Spleen (tissue), 11 donors: ENCODE data around the gene ETNK2. TPM values are rescaled to one million over a fixed set of nuclear protein-coding genes. Genes with fewer than 3 reads are reported as not detected.

Source experiments
- DNase-seq: peaks from one replicate; pipeline ENCODE4 v3.0.0-alpha.2; 2020
- H3K27ac ChIP-seq, 8 donors: fragments of 200-600 bp; sonication (generic) in 7 of 8; 1 replicate in 4 of 8; 2 replicates in 4 of 8; pipeline versions ENCODE4 v1.5.0 to v1.8.0; 2016 to 2021; ENCODE audit warnings: inconsistent platforms in 4 of 8, mild to moderate bottlenecking in 4 of 8, moderate library complexity in 1 of 8
- H3K27me3 ChIP-seq, 7 donors: fragments of 200-600 bp; sonication (generic) in 6 of 7; replicated peaks in 1 of 7; 1 replicate in 4 of 7; 2 replicates in 3 of 7; pipeline versions ENCODE4 v1.5.0 to v1.8.0; 2016 to 2021; ENCODE audit warnings: inconsistent platforms in 3 of 7, mild to moderate bottlenecking in 1 of 7
- H3K36me3 ChIP-seq, 6 donors: fragments of 200-600 bp; sonication (generic) in 5 of 6; 1 replicate in 4 of 6; 2 replicates in 2 of 6; pipeline versions ENCODE4 v1.5.0 to v1.8.0; 2016 to 2021; ENCODE audit warnings: inconsistent platforms in 2 of 6
- H3K4me1 ChIP-seq, 6 donors: fragments of 200-600 bp; sonication (generic) in 5 of 6; 1 replicate in 3 of 6; 2 replicates in 3 of 6; pipeline versions ENCODE4 v1.5.0 to v1.8.0; 2016 to 2021; ENCODE audit warnings: inconsistent platforms in 3 of 6
- H3K4me3 ChIP-seq, 8 donors: fragments of 200-600 bp; sonication (generic) in 7 of 8; 1 replicate in 4 of 8; 2 replicates in 4 of 8; pipeline versions ENCODE4 v1.5.0 to v1.8.0; 2016 to 2021; ENCODE audit warnings: inconsistent platforms in 4 of 8, mild to moderate bottlenecking in 4 of 8, moderate library complexity in 2 of 8
- H3K9me3 ChIP-seq, 8 donors: fragments of 200-600 bp; sonication (generic) in 7 of 8; 1 replicate in 4 of 8; 2 replicates in 4 of 8; pipeline versions ENCODE4 v1.5.0 to v1.8.0; 2016 to 2021; ENCODE audit warnings: inconsistent platforms in 4 of 8
- POLR2A ChIP-seq, 3 donors: fragments of 450-650 bp; IDR thresholded peaks; one replicate each; pipeline ENCODE4 v1.5.1; 2017; ENCODE audit warnings: antibody characterized with exemption in 3 of 3, mild to moderate bottlenecking in 1 of 3
- POLR2AphosphoS5 ChIP-seq, 3 donors: sonication (generic); formaldehyde crosslinking; IDR thresholded peaks; one replicate each; pipeline ENCODE4 v1.5.1; 2017; ENCODE audit warnings: antibody characterized with exemption in 3 of 3
- WGBS, 5 donors: extraction: QIAGEN DNeasy Blood & Tissue Kit in 3 of 5; methylation state at CpG; one replicate each; pipeline versions ENCODE4 v1.1.5 to v1.1.7; 2013 to 2018; 5-methylcytosine and 5-hydroxymethylcytosine counted together
- intact Hi-C: fragments of 100-400 bp; cut with DNase I; formaldehyde crosslinking; loops from one replicate; pipeline ENCODE4 v1.15.0; 2023; ENCODE audit warnings: low total_unique reads
- polyA plus RNA-seq, 3 donors: library from polyadenylated mRNA; stranded (reverse); fragments of 200-250 nt; gene quantifications; one replicate each; pipeline ENCODE4 v1.2.1, GENCODE V29; 2013
- total RNA-seq, 7 donors: library from RNA; depleted of rRNA in 3 of 7; stranded (reverse); fragments of >200 nt in 3 of 7; fragmentation: NEBNext Ultra II Directional in 4 of 7; extraction: Animal tissue kit (Norgen Biotek cat#: 25700) in 4 of 7; gene quantifications; one replicate each; pipeline versions ENCODE4 v1.1.0 to v1.2.1, GENCODE V29; 2016 to 2021
- TF ChIP-seq, protein P1 (sequence below), 11 experiments: fragments of 200-600 bp in 7 of 11; fragments of 450-650 bp in 4 of 11; sonication (generic) in 4 of 11; IDR thresholded peaks in 8 of 11; conservative IDR thresholded peaks in 3 of 11; 1 replicate in 7 of 11; 2 replicates in 4 of 11; pipeline versions ENCODE4 v1.4.0 to v1.8.0; 2016 to 2021; ENCODE audit warnings: antibody characterized with exemption in 11 of 11, inconsistent platforms in 4 of 11, mild to moderate bottlenecking in 1 of 11
- donor health status: healthy with polysubstance abuse.
- donor health status: DM: no; HTN: no; CAD: no; lungs with moderate emphysema.
- donor health status: DM: no; HTN: no; CAD: no.
- donor health status: Bipolar disorder and iron deficiency.
- donor health status: healthy.
- donor health status: DM: no; HTN: no; CAD: no.
- donor health status: DM: yes; HTN: yes; CAD: no.

ETNK2 gene
- total and polyA plus RNA-seq, 10 donors = 1.9 to 20.8 (median 5.6) TPM

DNA sequence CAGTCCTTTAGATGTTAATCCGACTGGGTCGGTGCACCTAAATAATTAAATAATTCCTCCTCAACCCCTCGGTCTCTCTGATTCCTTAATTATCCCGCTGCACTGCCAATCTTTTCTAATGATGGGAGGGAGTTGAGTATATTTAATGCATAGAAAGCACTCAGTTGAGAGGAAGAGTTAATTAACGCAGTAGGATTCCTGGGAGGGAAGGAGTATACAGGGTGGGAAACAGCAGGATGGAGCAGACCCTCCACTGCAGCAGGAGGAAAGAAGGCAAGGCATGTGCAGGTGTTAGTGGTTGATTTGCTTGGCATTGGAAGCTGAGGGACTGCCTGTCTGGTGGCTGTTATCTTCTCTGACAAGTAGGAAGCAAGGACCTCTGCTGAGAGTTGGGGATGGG, 24.2 kb upstream of the ETNK2 start:
- H3K27me3 ChIP-seq = peaks cover 0 to 28% (median 0%) of the 10 kb centered on the region in 7 donors
- no peaks in the 10 kb centered on the region for H3K4me1 ChIP-seq
- peak; percentile 1 for DNase-seq
- WGBS, 5 donors = 84 to 91% (median 90%) methylated on average over 5 of the region's 5 CpGs
- no peak overlapping the region for H3K4me3 ChIP-seq
- no peak overlapping the region for H3K27ac ChIP-seq
- TF ChIP-seq POLR2AphosphoS5 (IDR thresholded peaks at IDR 0.05) = no peak
- no peak for TF ChIP-seq POLR2A (IDR thresholded peaks at IDR 0.05)
- TF ChIP-seq, protein P1, sequence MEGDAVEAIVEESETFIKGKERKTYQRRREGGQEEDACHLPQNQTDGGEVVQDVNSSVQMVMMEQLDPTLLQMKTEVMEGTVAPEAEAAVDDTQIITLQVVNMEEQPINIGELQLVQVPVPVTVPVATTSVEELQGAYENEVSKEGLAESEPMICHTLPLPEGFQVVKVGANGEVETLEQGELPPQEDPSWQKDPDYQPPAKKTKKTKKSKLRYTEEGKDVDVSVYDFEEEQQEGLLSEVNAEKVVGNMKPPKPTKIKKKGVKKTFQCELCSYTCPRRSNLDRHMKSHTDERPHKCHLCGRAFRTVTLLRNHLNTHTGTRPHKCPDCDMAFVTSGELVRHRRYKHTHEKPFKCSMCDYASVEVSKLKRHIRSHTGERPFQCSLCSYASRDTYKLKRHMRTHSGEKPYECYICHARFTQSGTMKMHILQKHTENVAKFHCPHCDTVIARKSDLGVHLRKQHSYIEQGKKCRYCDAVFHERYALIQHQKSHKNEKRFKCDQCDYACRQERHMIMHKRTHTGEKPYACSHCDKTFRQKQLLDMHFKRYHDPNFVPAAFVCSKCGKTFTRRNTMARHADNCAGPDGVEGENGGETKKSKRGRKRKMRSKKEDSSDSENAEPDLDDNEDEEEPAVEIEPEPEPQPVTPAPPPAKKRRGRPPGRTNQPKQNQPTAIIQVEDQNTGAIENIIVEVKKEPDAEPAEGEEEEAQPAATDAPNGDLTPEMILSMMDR (IDR thresholded peaks at IDR 0.05 in 8 of 11, conservative IDR thresholded peaks at IDR 0.05 in 3 of 11) = no peak
- H3K9me3 ChIP-seq = peaks cover 0 to 18% (median 10%) of the 10 kb centered on the region in 8 donors
- no peaks in the 10 kb centered on the region for H3K36me3 ChIP-seq
- intact Hi-C loops = no loop called here

DNA sequence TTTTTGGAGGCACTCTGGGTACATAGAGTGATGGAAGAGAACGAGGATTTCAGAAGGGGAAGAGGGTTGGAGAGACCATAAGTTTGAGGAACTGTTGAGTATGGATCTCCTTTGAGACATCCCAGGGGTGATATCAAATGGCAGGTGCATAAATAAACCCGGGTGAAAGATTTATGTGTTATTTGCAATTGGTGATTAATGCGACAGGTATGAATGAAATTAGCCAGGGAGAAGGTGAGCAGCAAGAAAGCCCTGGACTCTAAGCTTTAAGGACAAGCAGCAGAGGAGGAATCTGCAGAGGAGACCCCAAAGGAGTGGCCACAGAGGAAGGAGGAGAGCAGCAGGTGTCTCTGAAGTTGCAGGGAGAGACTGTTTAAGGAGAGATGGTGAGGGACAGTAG, 23.1 kb upstream of the ETNK2 start:
- H3K36me3 ChIP-seq = no peaks in the 10 kb centered on the region
- intact Hi-C loops = no loop called here
- H3K4me3 ChIP-seq = no peak overlapping the region
- H3K27ac ChIP-seq = no peak overlapping the region
- H3K9me3 ChIP-seq = peaks cover 4 to 28% (median 21%) of the 10 kb centered on the region in 8 donors
- H3K4me1 ChIP-seq = no peaks in the 10 kb centered on the region
- DNase-seq = no peak
- WGBS, 5 donors = 65 to 82% (median 77%) methylated on average over 3 of the region's 3 CpGs
- peaks cover 0 to 28% (median 0%) of the 10 kb centered on the region in 7 donors for H3K27me3 ChIP-seq
- TF ChIP-seq POLR2AphosphoS5 (IDR thresholded peaks at IDR 0.05) = no peak
- TF ChIP-seq POLR2A (IDR thresholded peaks at IDR 0.05) = no peak
- TF ChIP-seq, protein P1 (IDR thresholded peaks at IDR 0.05 in 8 of 11, conservative IDR thresholded peaks at IDR 0.05 in 3 of 11) = no peak

DNA sequence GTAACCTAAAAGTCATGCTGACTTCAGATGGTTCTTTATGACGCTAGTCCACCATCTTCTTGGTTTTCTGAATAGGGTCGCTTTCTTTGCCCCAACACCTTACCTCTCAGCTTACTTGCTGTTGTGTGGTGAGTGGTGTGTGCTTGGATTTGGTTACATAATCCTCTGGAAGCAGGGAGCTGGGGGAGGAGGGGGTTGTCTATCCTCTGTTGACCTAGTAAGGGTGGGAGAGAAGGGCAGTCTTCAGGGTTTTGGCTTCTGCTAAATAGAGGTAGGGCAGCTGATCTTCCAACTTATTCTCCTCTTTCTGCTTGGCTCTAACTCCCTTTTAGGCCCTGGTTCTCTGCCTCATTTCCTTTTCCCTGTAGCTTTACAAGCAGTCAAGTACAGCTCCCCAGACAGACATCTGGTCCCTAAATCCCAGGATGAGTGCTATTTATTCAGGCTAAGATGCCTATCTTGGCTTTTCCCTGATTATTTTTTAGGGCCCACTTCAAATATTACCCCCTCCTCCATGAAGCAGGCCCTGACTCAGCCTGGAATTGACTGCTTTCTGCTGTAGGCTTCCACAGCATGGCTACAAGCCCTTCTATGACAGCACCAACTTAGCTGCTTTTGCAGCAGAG, 20.7 kb upstream of the ETNK2 start:
- Histone ChIP-seq H3K27me3 (peaks cover 0 to 15% (median 0%) of the 10 kb centered on the region in 7 donors), H3K27ac (no peak overlapping the region), H3K4me1 (no peaks in the 10 kb centered on the region), H3K36me3 (no peaks in the 10 kb centered on the region), H3K4me3 (no peak overlapping the region), H3K9me3 (peaks cover 4 to 53% (median 41%) of the 10 kb centered on the region in 8 donors)
- 86 to 95% (median 92%) methylated on average over 2 of the region's 2 CpGs for WGBS, 5 donors
- TF ChIP-seq, protein P1 (IDR thresholded peaks at IDR 0.05 in 8 of 11, conservative IDR thresholded peaks at IDR 0.05 in 3 of 11) = no peak
- TF ChIP-seq POLR2A (IDR thresholded peaks at IDR 0.05) = no peak
- TF ChIP-seq POLR2AphosphoS5 (IDR thresholded peaks at IDR 0.05) = no peak
- no peak for DNase-seq
- intact Hi-C loops = no loop called here

DNA sequence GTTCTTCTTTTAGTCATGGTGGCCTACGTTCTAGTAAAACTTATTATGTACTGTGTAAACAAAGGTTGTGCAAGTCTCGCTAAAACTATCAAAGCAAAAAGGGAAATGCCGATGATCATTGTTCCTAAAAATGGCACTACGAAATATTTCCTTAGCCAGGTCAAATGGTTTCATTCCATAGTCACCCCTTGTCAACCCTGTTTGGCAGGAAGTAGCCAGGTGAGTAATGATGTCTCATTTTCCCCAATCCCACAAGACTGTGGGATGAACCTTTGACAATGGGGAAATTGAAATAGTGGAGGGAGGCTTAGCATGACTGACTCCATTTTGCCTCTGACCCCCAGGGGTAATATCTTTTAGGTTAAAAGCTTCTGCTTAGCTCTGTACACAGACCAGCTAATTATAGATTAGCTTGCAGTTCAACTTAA, 19.9 kb upstream of the ETNK2 start:
- DNase-seq = no peak
- Histone ChIP-seq H3K4me3 (no peak overlapping the region), H3K9me3 (peaks cover 4 to 59% (median 41%) of the 10 kb centered on the region in 8 donors), H3K36me3 (no peaks in the 10 kb centered on the region), H3K27ac (no peak overlapping the region), H3K4me1 (no peaks in the 10 kb centered on the region), H3K27me3 (peaks cover 0 to 17% (median 0%) of the 10 kb centered on the region in 7 donors)
- 36 to 64% (median 45%) methylated on average over 4 of the region's 4 CpGs for WGBS, 5 donors
- TF ChIP-seq POLR2AphosphoS5 (IDR thresholded peaks at IDR 0.05) (no peak), POLR2A (IDR thresholded peaks at IDR 0.05) (no peak)
- TF ChIP-seq, protein P1 (IDR thresholded peaks at IDR 0.05 in 8 of 11, conservative IDR thresholded peaks at IDR 0.05 in 3 of 11) = no peak
- intact Hi-C loops = no loop called here
